ENCODE results near the gene EYA4. TPM values are rescaled to one million over a fixed set of nuclear protein-coding genes. Genes with fewer than 3 reads are reported as not detected.

EYA4 gene
- total and polyA plus RNA-seq, 8 donors = 0.03 to 16.3 (median 0.87) TPM; not detected in 1

DNA sequence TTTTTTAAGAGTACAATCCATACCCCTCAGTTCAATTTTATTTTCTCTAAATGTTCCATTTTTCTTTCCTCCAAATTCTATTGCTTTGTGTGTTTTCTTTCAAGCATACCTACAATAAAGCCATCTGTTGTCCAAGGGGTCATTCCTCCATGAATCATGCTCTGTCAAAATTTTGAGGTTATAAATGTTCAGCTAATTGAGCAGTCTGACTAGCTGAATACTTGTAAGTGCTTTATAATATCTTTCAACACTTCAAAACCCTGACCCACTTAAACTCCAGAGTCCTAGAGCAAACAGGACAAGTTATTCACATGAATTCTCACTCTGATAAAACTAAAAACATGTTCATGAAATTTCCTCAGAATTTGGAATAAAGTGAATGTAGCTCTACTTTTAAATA lies 33.4 kb upstream of the EYA4 start:
- H3K27me3 ChIP-seq = no peaks in the 10 kb centered on the region
- H3K4me3 ChIP-seq = no peak overlapping the region
- H3K4me1 ChIP-seq = no peaks in the 10 kb centered on the region
- H3K36me3 ChIP-seq = no peaks in the 10 kb centered on the region
- H3K27ac ChIP-seq = no peak overlapping the region
- H3K9me3 ChIP-seq = peaks cover 0 to 8% (median 3%) of the 10 kb centered on the region in 4 donors
- TF ChIP-seq, protein P1, sequence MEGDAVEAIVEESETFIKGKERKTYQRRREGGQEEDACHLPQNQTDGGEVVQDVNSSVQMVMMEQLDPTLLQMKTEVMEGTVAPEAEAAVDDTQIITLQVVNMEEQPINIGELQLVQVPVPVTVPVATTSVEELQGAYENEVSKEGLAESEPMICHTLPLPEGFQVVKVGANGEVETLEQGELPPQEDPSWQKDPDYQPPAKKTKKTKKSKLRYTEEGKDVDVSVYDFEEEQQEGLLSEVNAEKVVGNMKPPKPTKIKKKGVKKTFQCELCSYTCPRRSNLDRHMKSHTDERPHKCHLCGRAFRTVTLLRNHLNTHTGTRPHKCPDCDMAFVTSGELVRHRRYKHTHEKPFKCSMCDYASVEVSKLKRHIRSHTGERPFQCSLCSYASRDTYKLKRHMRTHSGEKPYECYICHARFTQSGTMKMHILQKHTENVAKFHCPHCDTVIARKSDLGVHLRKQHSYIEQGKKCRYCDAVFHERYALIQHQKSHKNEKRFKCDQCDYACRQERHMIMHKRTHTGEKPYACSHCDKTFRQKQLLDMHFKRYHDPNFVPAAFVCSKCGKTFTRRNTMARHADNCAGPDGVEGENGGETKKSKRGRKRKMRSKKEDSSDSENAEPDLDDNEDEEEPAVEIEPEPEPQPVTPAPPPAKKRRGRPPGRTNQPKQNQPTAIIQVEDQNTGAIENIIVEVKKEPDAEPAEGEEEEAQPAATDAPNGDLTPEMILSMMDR (IDR thresholded peaks at IDR 0.05) = no peak
- TF ChIP-seq POLR2A (IDR thresholded peaks at IDR 0.05) (no peak), EP300 (IDR thresholded peaks at IDR 0.05) (no peak), POLR2AphosphoS5 (IDR thresholded peaks at IDR 0.05) (no peak)
- intact Hi-C loops (cut with DNase I; ENCODE audit: low total_unique reads) = no loop called here
- DNase-seq = no peak

DNA sequence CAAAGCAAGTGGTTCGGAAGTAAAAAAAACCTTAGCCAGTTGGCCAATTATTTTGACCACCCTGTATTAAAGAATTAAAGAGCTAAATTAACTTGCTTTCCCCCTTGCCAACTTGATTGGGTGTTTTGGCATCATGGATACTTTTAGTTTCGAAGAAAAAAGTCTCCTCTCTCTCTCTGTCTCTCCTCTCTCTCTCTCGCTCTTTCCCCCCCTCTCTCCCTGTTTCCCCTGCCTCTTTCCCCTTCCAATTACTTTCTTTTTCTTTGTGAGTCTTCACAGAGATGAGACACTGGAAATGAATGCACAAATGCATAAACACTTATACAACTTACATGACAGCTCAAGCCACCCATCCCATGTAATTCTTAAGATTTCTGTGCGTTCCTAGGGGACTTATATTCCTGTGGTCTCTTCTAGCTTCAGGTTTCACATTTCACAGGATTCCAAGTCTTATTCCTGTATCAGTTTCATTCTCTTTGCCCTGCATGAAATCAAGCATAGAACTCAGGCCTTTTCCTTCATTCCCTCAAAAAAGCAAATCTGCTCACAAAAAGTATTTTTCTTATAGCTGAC lies 32.9 kb upstream of the EYA4 start:
- no peaks in the 10 kb centered on the region for H3K36me3 ChIP-seq
- H3K4me3 ChIP-seq = no peak overlapping the region
- DNase-seq = no peak
- intact Hi-C loops (cut with DNase I; ENCODE audit: low total_unique reads) = no loop called here
- 74 to 87% (median 86%) methylated on average over 4 of the region's 4 CpGs for WGBS, 5 donors
- peaks cover 0 to 8% (median 3%) of the 10 kb centered on the region in 4 donors for H3K9me3 ChIP-seq
- H3K27me3 ChIP-seq = no peaks in the 10 kb centered on the region
- TF ChIP-seq POLR2AphosphoS5 (IDR thresholded peaks at IDR 0.05) (no peak), EP300 (IDR thresholded peaks at IDR 0.05) (no peak), POLR2A (IDR thresholded peaks at IDR 0.05) (no peak)
- TF ChIP-seq, protein P1 (IDR thresholded peaks at IDR 0.05) = no peak
- no peak overlapping the region for H3K27ac ChIP-seq
- no peaks in the 10 kb centered on the region for H3K4me1 ChIP-seq

DNA sequence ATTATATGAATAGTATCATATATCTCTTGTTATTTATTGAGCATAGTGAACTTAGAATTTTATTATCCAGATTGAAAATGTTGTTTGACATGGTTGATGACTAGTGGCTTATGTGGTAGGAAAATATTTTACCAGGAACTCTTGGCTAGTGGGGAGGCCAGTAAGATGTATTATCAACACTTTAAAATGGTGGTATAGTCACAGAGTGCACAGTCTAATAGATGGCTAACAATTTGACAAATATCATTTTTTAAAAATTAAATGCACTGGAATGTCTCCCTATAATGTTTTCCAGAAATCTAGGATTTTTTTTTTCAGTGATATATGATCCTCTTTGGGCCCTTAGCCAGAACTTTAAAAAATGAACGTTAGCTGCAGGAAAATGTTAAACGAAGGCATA lies 26.9 kb upstream of the EYA4 start:
- H3K27me3 ChIP-seq = no peaks in the 10 kb centered on the region
- DNase-seq = peak in 1 of 2 donors; percentile 11
- peaks cover 0 to 6% (median 2%) of the 10 kb centered on the region in 4 donors for H3K9me3 ChIP-seq
- intact Hi-C loops (cut with DNase I; ENCODE audit: low total_unique reads) = no loop called here
- no peaks in the 10 kb centered on the region for H3K36me3 ChIP-seq
- WGBS, 5 donors = 26 to 37% (median 33%) methylated on average over 2 of the region's 2 CpGs
- no peak overlapping the region for H3K4me3 ChIP-seq
- no peak overlapping the region for H3K27ac ChIP-seq
- TF ChIP-seq POLR2A (IDR thresholded peaks at IDR 0.05) (no peak), POLR2AphosphoS5 (IDR thresholded peaks at IDR 0.05) (no peak), EP300 (IDR thresholded peaks at IDR 0.05) (no peak)
- TF ChIP-seq, protein P1 (IDR thresholded peaks at IDR 0.05) = no peak
- H3K4me1 ChIP-seq = no peaks in the 10 kb centered on the region

DNA sequence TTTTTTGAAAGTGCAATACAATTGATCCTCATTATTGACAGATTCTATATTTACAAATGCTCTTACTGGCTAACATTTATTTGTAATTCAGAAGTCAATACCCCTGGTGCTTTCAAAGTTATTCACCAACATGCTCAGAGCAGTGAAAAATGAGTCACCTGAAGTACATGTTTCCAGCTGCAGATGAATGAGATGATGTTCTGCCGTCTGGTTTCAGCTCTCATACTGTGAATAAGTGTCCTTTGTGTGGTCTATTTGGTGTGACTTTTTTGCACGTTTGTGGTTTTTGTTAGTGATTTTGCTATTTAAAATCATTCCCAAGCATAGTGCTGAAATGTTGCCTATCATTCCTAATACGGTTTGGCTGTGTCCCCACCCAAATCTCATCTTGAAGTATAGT lies 22.3 kb upstream of the EYA4 start:
- Histone ChIP-seq H3K4me3 (no peak overlapping the region), H3K4me1 (no peaks in the 10 kb centered on the region), H3K9me3 (no peaks in the 10 kb centered on the region), H3K27ac (no peak overlapping the region), H3K27me3 (no peaks in the 10 kb centered on the region), H3K36me3 (no peaks in the 10 kb centered on the region)
- TF ChIP-seq, protein P1 (IDR thresholded peaks at IDR 0.05) = no peak
- no peak for TF ChIP-seq EP300 (IDR thresholded peaks at IDR 0.05)
- intact Hi-C loops (cut with DNase I; ENCODE audit: low total_unique reads) = no loop called here
- 44 to 80% (median 55%) methylated on average over 3 of the region's 3 CpGs for WGBS, 5 donors
- no peak for DNase-seq
